ENCODE measurements around the gene DNAH8.

The DNAH8 gene

GRCh38 chr6:38724343-38724742 lies 9.2 kb downstream of the DNAH8 start:
- no peak for DNase-seq (ENCODE audit: insufficient read length, low spot score)
- TF ChIP-seq CTCF (IDR thresholded peaks at IDR 0.05; ENCODE audit: insufficient read depth, missing control alignments), result no peak
- FAIRE-seq, result no peak

DNA sequence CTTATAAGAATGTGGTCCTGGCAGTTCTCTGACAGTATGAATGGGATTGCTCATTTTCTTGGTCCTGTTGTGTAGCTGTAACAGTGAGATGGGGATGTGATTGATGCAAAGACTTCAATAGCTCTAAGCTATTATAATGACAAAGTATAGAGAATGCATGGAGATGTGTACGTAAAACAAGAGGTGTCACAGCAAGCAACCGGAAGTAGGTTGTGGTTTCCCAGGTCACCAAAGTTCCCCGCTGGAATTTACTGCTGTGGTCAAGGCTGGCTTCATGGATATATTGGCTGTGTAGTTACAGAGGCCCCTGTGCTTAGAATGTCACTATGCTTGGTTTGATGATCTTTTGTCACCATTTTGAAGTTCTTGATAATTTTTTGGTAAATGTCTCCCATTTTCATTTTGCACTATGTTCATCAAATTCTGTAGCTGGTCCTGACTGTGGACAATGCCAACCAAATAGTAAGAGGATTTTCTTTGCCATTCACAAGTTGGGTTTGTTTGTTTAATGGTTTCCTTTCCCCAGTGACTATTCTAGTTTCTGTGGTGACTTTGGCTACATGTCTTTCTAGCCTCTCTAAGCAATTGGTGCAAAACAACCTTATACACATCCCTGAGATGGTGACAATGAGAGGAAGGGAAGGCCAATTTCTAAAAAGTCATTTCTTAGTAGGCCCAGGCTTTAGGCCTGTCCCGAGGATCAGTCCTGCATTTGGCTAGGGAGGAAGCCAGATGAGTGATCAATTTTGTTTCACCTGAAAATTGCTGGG lies 10.5 kb downstream of the DNAH8 start:
- no peak for TF ChIP-seq CTCF (IDR thresholded peaks at IDR 0.05; ENCODE audit: insufficient read depth, missing control alignments)
- no peak for DNase-seq (ENCODE audit: insufficient read length, low spot score)
- no peak for FAIRE-seq

DNA sequence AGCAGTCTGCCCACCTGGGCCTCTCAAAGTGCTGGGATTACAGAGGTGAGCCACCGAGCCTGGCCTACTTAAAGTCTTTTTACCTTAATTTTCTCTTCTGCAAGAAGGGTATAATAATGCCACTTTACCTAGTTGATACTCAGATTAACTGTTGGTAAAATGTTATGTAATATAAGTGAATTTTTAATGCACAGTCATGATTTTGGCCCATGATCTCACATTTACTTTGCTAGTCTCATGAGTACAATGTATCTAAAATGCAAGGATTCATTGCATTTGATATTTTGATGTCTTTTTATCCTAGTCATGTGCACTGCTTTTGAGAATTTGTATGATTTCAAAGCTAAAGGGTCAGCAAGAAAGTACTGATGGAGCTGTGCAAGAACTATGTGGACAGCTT lies 13.1 kb downstream of the DNAH8 start:
- TF ChIP-seq CTCF (IDR thresholded peaks at IDR 0.05; ENCODE audit: insufficient read depth, missing control alignments), result no peak
- DNase-seq (ENCODE audit: insufficient read length, low spot score) (no peak), FAIRE-seq (no peak)

DNA sequence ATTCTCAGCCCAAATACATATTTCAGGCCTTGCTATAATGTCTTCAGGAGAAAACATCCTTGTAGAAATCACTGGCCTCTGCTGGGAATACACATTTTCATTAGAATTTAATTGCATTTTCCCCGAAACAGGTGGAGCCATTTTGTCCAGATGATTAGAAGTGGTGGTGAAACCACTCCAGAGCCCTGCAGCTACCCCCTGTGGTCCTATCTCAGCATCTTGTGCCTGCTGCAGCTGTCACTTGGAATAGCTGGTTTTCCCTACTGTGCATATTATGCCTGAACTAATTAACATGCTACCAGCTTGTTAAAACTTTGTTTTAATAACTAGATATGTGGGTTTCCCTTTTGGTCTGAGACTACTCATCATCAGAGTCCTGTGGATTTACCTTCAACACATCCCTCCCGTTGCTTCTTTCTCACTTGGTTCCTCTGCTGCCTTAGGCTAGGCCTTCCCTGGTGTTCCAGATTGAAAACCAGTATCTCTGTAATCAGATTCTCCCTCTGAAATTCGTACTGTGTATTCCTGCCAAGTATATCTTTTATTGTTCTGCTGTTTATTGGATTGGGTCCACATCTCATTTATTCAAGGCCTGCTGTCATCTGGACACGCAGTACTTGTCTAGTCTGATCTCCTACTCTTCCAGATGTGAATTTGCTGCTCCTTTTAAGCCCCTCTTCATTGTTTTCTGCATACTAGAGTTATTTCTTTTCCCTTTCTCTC lies 15.2 kb downstream of the DNAH8 start:
- no peak for FAIRE-seq

GRCh38 chr6:38736951-38737350 lies 21.8 kb downstream of the DNAH8 start:
- no peak for TF ChIP-seq CTCF (IDR thresholded peaks at IDR 0.05; ENCODE audit: insufficient read depth, missing control alignments)
- no peak for DNase-seq (ENCODE audit: insufficient read length, low spot score)
- FAIRE-seq, result no peak

More for the DNA sequence above, 15.2 kb downstream of the DNAH8 start:
- no peak for TF ChIP-seq CTCF (IDR thresholded peaks at IDR 0.05; ENCODE audit: insufficient read depth, missing control alignments)
- no peak for DNase-seq (ENCODE audit: insufficient read length, low spot score)

- no peak for TF ChIP-seq CTCF (IDR thresholded peaks at IDR 0.05; ENCODE audit: insufficient read depth, missing control alignments)
- no peak for FAIRE-seq
- no peak for DNase-seq (ENCODE audit: insufficient read length, low spot score)
These were observed 23.1 kb downstream of the DNAH8 start for GRCh38 chr6:38738261-38738660.

DNA sequence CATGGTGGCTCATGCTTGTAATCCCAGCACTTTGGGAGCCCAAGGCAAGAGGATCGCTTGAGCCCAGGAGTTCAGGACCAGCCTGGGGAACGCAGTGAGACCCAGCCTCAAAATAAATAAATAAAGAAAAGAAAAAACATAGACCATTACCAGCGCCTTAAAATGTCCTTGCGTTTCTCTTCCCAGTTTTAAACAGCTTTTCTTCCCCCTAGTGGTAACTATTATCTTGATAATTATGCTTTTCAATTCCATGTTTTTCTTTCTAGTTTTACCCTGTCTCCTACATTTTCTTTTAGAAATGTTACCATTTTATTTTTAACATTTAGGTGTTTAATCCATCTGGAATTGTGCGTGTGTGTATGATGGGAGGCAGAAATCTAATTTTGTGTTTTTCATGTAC lies 24.4 kb downstream of the DNAH8 start:
- TF ChIP-seq CTCF (IDR thresholded peaks at IDR 0.05; ENCODE audit: insufficient read depth, missing control alignments), result peak; percentile 6
- no peak for FAIRE-seq
- no peak for DNase-seq (ENCODE audit: insufficient read length, low spot score)

Measured in D721Med (cell line).